SH-SY5Y (cell line): ENCODE data around the gene SHMT1.

ENCODE experiments used
- GATA2 ChIP-seq: IDR thresholded peaks from 2 replicates; pipeline ENCODE4 v1.6.1; 2011; ENCODE audit warnings: mild to moderate bottlenecking, low read depth, low read length
- GATA3 ChIP-seq: IDR thresholded peaks from 2 replicates; pipeline ENCODE4 v1.6.1; 2011; ENCODE audit warnings: low read depth, mild to moderate bottlenecking, low read length, moderate library complexity

DNA sequence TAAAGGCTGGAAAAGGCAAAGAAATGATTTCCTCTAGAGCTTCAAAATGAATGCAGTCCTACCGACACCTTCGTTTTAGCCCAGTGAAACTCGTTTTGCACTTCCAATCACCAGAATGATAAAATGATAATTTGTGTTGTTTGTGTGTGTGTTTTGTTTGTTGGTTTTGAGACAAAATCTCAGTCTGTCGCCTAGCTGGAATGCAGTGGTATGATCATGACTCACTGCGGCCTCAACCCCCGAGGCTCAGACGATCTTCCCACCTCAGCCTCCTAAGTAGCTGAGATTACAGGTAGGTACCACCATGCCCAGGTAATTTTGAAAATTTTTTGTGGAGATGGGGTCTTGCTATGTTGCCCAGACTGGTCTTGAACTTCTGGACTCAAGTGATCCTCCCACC, 10.9 kb upstream of the SHMT1 start:
- no peak for TF ChIP-seq GATA2
- TF ChIP-seq GATA3, result no peak
